Activated CD4-positive, alpha-beta T cell treated with anti-CD3 and anti-CD28 coated beads, Interleukin-2, amount 50 U/mL, for 48 hours (primary cell): ENCODE measurements around the gene CPHXL.

Source experiments
- DNase-seq, 2 experiments: peaks; one replicate each; pipeline ENCODE4 v3.0.0-alpha.2; 2020

CPHXL gene

GRCh38 chr16:75697571-75697970 lies 28.7 kb downstream of the CPHXL start:
- DNase-seq: no peak

DNA sequence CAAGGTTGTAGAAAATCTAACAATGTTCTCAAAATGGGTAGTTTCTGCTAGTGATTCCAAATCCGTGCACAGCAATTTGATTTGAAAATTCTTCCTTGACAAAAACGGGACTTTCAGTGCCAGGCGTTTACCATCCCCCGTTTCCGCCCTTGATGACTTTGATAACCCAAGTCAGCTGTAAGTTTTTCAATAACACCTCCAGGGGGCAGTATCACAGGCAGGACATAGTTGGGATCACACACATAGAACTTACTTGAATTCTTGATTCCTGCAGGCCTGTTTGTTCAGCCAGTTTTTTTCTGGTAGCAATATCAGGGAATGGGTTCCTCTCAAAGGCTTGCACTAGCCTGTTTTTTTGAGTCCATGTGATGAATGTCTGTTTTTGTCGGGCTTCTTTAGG lies 30.6 kb downstream of the CPHXL start:
- DNase-seq: no peak

GRCh38 chr16:75687361-75687760 lies 38.9 kb downstream of the CPHXL start:
- DNase-seq: no peak

- no peak for DNase-seq
Observed at GRCh38 chr16:75682308-75682707, 44.0 kb downstream of the CPHXL start.

GRCh38 chr16:75679366-75679765 lies 46.9 kb downstream of the CPHXL start:
- DNase-seq: no peak

GRCh38 chr16:75676909-75677308 lies 49.4 kb downstream of the CPHXL start, which contains the start of gene CPHXL2:
CPHXL2 (minus strand) TSS chr16:75677009; CDS start chr16:75676999, 10 bp downstream.
- no peak for DNase-seq

- no peak for DNase-seq
Observed at GRCh38 chr16:75667503-75667902, 58.8 kb downstream of the CPHXL start.
